H54 (cell line): ENCODE data around the gene RYR3.

Experiments used
- DNase-seq: peaks from one replicate; pipeline ENCODE4 v3.0.0; 2011; ENCODE audit warnings: low spot score, mixed read lengths; ENCODE audit not compliant: insufficient read length
- FAIRE-seq: peaks from 3 replicates; lab custom pipeline; 2011; peaks lifted over from hg19 to GRCh38; lab: Jason Lieb, UNC
- POLR2A ChIP-seq: IDR thresholded peaks from 2 replicates; pipeline ENCODE4 v1.6.1; 2011; ENCODE audit warnings: low read depth, mild to moderate bottlenecking, low read length

RYR3 gene

DNA sequence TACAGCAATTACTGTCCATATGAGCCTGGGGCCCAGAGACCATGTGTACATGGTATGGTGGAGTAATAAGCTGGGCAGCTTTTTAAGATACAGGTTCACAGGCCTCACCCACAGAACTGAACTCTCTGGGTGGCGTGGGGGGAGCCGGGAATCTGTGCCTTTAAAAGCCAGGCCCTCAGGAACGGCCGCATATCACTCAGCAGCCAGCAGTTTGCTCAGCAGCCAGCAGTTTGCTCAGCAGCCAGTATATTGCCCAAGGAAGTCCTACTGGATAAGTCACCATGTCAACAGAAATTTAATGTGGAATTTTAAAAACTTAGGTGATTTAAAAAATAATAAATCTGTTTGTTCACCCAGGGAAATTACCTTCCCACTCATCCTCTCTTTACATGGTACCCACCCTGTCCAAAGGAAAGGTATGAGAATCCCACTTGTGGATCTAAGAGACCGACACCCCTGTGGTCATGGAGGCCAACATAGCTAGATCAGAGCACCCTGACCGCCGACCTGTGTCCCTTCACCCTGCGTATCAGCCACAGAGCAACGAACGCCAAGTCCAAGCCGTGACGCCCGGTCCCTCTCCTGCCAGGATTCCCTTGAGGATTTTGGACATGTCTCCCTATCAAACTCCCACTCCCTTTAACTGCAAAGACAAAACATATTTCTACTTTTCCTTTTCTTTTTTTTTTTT is 561.8 kb downstream of the RYR3 start:
- TF ChIP-seq POLR2A, result no peak
- DNase-seq (no peak), FAIRE-seq (no peak)

DNA sequence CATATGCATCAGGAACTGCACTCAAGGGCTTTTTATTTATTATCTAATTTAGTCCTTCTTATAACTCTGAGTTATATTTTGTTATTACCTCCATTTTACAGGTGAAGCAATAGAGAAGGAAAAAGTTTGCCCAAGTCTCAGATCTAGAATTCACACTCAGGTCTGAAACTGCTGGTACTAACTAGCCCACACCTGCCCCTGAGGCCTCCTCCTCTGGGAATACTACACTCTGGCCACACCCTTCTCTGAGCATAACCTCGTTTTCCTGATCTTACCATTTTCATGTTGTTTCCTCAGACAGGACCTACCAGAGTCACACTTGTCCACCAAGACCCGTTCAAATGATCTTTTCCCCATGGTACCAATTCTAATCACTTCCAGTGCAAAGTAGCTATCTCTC is 563.4 kb downstream of the RYR3 start:
- DNase-seq (no peak), FAIRE-seq (no peak)
- no peak for TF ChIP-seq POLR2A

DNA sequence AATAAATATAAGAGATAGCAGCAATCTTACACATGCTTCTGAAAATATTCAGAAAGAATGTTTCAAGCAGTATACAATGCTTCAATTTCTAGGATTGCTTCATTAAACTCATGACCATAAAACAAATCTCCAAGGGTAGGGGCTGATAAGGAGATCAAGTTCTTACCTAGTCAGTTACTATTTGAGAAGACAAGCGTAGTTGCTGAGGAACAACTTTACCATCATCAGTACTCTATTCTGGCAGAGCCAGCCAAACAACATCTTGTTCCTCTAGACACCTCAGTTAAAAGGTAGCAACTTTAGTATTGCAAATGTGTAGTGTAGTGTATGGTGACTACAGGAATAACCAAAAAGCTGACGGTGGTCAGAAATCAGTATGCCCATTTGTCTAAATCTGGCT is 572.2 kb downstream of the RYR3 start:
- no peak for TF ChIP-seq POLR2A
- DNase-seq (no peak), FAIRE-seq (no peak)

DNA sequence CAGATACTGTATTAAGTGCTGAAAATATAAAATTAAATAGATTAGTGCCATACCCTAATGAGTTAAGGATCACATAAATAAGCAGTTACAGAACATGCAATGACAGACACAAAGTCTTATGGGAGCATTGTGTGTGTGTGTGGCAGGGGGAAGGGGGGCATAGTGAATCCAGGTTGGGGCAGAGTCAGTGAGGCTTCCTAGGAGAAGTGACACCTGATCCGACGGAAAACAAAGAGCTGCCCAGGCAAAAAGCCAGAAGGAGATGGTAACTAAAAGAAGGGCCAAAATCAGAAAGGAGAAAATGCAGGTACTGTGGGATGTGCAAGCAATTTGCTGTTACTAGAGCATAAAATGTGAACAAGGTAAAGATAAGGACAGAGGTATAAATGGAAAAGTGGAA is 577.4 kb downstream of the RYR3 start:
- DNase-seq, result no peak
- TF ChIP-seq POLR2A, result no peak
- no peak for FAIRE-seq

DNA sequence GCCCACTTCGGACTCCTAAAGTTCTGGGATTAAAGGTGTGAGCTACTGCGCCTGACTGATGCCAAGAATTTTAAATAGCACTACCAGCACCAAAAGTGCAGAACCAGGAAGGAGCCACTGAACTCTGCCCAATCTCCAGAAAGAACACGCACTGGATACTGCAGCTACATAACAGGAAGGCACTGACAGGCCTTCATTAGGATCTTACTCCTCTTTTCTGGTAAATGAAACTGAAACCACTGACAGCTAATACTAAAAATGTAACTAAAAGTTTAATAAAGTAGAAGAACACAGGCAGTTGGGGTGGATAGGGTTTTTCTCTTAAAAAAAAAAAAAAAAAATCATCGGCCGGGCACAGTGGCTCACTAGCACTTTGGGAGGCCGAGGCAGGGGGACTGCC is 583.4 kb downstream of the RYR3 start:
- DNase-seq (no peak), FAIRE-seq (no peak)
- TF ChIP-seq POLR2A, result no peak

DNA sequence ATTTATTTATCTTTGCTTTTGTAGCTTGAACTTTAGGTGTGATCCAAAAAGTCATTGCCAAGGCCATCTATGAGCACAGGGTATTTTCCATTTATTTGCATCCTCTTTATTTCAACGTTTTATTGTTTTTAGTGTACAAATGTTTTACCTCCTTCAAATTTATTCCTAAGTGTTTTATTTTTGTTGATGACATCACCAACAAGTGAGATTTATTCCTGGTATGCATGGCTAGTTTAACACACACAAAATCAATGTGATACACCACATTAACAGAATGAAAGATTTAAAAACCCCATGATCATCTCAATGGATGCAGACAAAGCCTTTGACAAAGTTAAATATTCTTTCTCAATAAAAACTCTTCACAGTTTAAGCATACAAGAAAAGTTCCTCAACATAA is 591.3 kb downstream of the RYR3 start:
- peak; percentile 20 for FAIRE-seq
- no peak for TF ChIP-seq POLR2A

DNA sequence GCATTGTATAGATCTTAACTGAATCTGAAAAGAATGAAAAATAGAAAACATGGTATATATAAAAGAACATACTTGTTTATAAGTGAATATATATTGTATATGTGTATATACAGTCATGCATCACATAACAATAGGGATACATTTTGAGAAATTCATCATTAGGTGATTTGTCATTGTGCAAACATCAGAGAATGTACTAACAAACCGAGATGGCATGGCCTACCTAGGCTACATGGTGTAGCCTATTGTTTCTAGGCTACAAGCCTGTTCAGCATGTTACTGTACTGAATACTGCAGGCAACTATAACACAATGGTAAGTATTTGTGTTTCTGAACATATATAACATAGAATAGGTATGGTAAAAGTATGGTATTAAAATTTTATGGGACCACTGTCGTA is 592.9 kb downstream of the RYR3 start:
- no peak for FAIRE-seq
- TF ChIP-seq POLR2A, result no peak

More for the DNA sequence above, 591.3 kb downstream of the RYR3 start:
- DNase-seq, result no peak

DNA sequence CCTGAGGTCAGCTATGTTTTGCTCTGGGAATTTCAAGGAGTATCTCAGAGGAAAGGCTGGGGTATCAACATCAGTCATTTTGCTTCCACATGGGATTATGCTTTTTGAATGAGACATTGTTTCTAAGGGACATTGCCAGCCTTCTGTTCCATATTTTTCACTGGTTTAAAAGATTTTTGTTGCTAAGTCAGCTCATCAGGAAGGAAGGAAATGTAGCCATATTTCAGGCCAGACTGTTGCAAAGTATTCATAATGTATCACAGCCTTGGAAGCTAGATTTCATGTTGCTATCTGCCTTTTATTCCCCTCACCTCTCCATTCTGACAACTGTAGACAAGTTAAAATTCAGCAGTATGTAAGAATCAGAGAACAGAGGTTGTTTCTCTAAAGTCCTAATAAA is 596.6 kb downstream of the RYR3 start:
- no peak for TF ChIP-seq POLR2A
- no peak for DNase-seq
- peak; percentile 43 for FAIRE-seq

More for the DNA sequence above, 592.9 kb downstream of the RYR3 start:
- DNase-seq, result no peak

DNA sequence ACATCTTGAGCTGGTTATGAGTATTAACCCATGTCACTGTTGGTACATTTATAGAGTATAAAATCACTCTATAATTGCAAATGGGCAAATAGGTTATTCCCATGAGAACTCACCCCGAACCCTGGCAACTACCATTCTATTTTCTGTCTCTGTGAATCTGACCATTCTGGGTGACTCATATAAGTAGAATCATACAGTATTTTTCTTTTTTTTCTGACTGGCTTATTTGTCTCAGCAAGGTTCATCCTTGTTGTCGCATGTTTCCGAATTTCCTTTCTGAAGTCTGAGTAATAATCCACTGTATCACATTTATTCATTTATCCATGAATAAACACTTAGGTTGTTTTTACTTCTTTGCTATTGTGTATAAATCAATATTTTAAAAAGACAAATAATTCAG is 597.6 kb downstream of the RYR3 start:
- DNase-seq (no peak), FAIRE-seq (no peak)
- no peak for TF ChIP-seq POLR2A

DNA sequence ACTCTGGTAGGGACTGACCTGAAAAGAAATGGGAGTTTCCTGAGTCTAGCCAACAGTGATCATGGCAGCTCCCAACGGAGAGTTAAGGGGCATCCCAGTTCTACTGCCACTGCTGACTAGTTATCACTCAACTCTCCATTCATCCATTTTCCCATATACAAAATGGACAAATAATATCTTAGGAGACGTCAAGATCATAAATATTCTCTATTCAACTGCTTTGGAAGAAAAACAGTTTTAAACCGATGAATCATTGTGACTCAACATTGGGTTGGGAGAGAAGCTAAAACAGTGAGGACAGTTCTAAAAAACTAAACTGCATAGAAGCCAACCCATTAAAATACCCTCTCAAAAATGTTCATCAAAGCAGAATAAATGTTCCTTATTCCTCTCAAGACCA is 600.0 kb downstream of the RYR3 start:
- no peak for TF ChIP-seq POLR2A
- FAIRE-seq (no peak), DNase-seq (no peak)

DNA sequence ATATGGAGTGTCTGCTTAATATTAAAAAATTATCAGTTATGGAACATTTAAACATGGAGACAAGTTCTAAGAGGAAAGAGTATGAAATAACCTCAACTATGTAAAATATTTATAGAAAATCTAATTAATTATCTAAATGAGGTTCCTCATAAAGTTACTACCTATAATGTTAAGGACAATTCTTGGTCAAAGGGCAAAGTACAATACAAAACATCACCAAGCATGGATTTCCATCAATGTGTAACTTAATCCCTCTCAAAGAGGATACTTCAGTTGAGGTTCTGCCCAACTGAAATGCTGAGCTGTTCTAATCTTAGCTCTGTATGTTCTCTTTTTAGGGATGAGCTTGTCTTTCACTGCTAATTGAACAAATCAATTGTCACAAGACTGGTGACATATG is 601.6 kb downstream of the RYR3 start:
- no peak for DNase-seq
- peak; percentile 58 for FAIRE-seq
- TF ChIP-seq POLR2A, result no peak

DNA sequence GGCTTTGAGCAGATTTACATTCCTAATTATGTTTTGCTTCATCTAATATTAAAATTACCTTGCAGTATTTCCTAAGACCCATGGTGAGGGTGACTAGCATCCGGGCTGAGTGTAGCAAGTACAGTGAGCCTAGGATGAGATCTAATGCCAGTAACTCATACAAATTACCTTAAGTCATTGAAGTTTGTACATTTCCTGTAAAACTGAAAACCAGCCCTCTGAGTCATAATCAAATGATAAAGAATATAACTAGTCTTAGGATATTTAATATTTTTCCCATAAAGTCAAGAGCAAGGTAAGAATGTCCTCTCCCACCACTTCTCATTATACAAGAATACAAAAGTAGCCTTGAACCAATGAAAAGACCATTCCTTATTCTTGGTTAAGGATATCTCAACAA is 602.7 kb downstream of the RYR3 start:
- no peak for FAIRE-seq
- no peak for TF ChIP-seq POLR2A
- no peak for DNase-seq
